Panc1 (cell line): ENCODE results near the gene LSM12. TPM values are rescaled to one million over a fixed set of nuclear protein-coding genes. Genes with fewer than 3 reads are reported as not detected.

Experiments used
- ATAC-seq: fragments of 200-7000 bp; cut with Tn5 transposase; 2 replicates; pipeline ENCODE4 v1.9.1; 2020; ENCODE audit warnings: mild to moderate bottlenecking, moderate library complexity
- BruUV-seq: library from RNA; stranded (reverse); fragments of 400-500 nt; replicated peaks from 2 replicates; lab custom pipeline; 2021; lab: Mats Ljungman, UMichigan
- CTCF ChIA-PET: fragments of 300-600 bp; sonication (Branson Sonifier 250); formaldehyde crosslinking; loops from one replicate; lab custom pipeline; 2022; ENCODE audit warnings: antibody characterized with exemption; lab: Charles Lee
- POLR2A ChIA-PET: fragments of 300-600 bp; sonication (Branson Sonifier 250); formaldehyde crosslinking; loops from one replicate; lab custom pipeline; 2022; ENCODE audit warnings: antibody characterized with exemption; lab: Charles Lee
- DNase-seq: peaks from one replicate; pipeline ENCODE4 v3.0.0-alpha.2; 2010; ENCODE audit warnings: low read depth, low spot score
- H3K27ac ChIP-seq: 2 replicates; pipeline ENCODE4 v1.5.1; 2011; ENCODE audit warnings: mild to moderate bottlenecking, low read length, inconsistent platforms
- H3K27me3 ChIP-seq: fragments of 200-500 bp; sonication (Bioruptor generic); 2 replicates; pipeline ENCODE4 v1.6.0; 2014; ENCODE audit warnings: low read length, inconsistent platforms; ENCODE audit not compliant: control insufficient read depth, insufficient read depth
- H3K36me3 ChIP-seq: fragments of 200-500 bp; sonication (Bioruptor generic); 2 replicates; pipeline ENCODE4 v1.5.1; 2014; ENCODE audit warnings: inconsistent platforms, mild to moderate bottlenecking, low read length, moderate library complexity; ENCODE audit not compliant: control insufficient read depth, insufficient read depth
- H3K4me1 ChIP-seq: 2 replicates; pipeline ENCODE4 v1.5.1; 2011; ENCODE audit warnings: inconsistent platforms, mild to moderate bottlenecking, low read length, moderate library complexity; ENCODE audit not compliant: control insufficient read depth, insufficient read depth
- H3K4me3 ChIP-seq, 2 experiments: 2 replicates each; pipeline ENCODE4 v1.5.1; 2011 to 2012; ENCODE audit warnings: low read depth in 2 of 2, low read length in 2 of 2, mild to moderate bottlenecking in 2 of 2, inconsistent platforms in 1 of 2, moderate library complexity in 1 of 2
- H3K9me3 ChIP-seq: fragments of 200-500 bp; sonication (Bioruptor generic); 2 replicates; pipeline ENCODE4 v1.5.1; 2014; ENCODE audit warnings: low read depth, mild to moderate bottlenecking, inconsistent platforms, low read length, moderate library complexity; ENCODE audit not compliant: control insufficient read depth, insufficient read depth
- POLR2AphosphoS5 ChIP-seq: IDR thresholded peaks from 2 replicates; pipeline ENCODE4 v1.6.1; 2012; ENCODE audit warnings: mild to moderate bottlenecking, low read depth, low read length, moderate library complexity
- REST ChIP-seq, 2 experiments: IDR thresholded peaks; 2 replicates each; pipeline ENCODE4 v1.6.1; 2011 to 2012; ENCODE audit warnings: low read depth in 2 of 2, control low read depth in 1 of 2, low read length in 1 of 2, mild to moderate bottlenecking in 1 of 2, moderate library complexity in 1 of 2; ENCODE audit not compliant: insufficient read depth in 1 of 2
- SIN3A ChIP-seq: IDR thresholded peaks from 2 replicates; pipeline ENCODE4 v1.6.1; 2012; ENCODE audit warnings: low read depth, mild to moderate bottlenecking, low read length, moderate library complexity, borderline replicate concordance; ENCODE audit not compliant: insufficient read depth
- TCF7L2 ChIP-seq: IDR thresholded peaks from 2 replicates; pipeline ENCODE4 v1.6.1; 2011; ENCODE audit warnings: mild to moderate bottlenecking, low read depth, low read length, inconsistent platforms
- in situ Hi-C: cut with HindIII; loops from 2 replicates; pipeline ENCODE4 v1.10.0; 2016; ENCODE audit warnings: low sequenced_read_pairs, low pct_unique_long_range_greater_than_20kb
- intact Hi-C: fragments of 100-400 bp; cut with micrococcal nuclease; formaldehyde crosslinking; loops from one replicate; pipeline ENCODE4 v1.10.0; 2022; ENCODE audit not compliant: unreplicated experiment
- total RNA-seq: library from RNA; stranded (reverse); gene quantifications from one replicate; pipeline ENCODE4 v1.2.1, GENCODE V29; 2021; ENCODE audit not compliant: unreplicated experiment
- TF ChIP-seq, protein P1 (sequence below): fragments of 450-650 bp; IDR thresholded peaks from 2 replicates; pipeline ENCODE4 v1.5.1; 2017; ENCODE audit warnings: mild to moderate bottlenecking

LSM12 gene
- total RNA-seq, 1 experiment from 2014 or later: 73.0 TPM

DNA sequence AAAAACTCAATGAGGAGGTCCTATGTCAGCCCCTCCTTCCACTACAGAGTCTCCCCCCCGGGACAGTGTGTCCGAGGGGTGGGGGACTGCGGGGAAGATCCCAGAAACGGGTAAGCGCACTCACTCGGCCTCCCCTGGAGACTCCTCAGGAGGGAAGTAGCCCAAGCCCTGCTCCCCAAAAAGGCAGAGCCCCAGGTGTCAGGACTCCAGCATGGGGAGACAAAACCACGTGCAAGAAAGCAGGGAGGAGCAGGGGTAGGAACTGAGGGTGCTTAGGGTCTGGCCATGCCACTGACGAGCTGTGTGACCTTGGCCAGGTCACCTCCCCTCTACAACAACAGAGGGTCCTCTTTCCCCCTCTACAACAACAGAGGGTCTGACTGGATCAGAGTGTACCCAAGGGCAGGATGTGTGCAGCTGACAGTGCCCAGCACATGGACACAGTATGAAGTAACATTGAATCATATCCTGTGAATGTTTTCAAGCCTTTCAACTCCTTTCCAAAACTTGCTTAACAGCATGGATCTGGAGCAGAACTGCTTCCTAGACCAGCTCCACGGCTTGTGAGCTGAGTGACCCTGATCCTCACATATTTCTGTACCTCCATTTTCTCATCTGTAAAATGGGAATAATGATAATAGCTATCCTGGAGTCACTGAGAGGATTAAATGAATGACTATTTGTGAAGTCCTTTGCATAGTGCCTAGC lies 64.2 kb downstream of the LSM12 start:
- no peaks in the 10 kb centered on the region for H3K27me3 ChIP-seq
- TF ChIP-seq POLR2AphosphoS5 (no peak), REST (IDR thresholded peaks at IDR 0.05; ENCODE audit: insufficient read depth in 1 of 2, low read depth in 2 of 2, low read length in 1 of 2) (no peak)
- no TSS peak for BruUV-seq
- no peak overlapping the region for H3K4me3 ChIP-seq
- H3K4me1 ChIP-seq: no peaks in the 10 kb centered on the region; the same call in 1 of the 2 replicates
- ATAC-seq (no peak), DNase-seq (no peak)
- intact Hi-C loops (no loop called here), in situ Hi-C loops (no loop called here)
- no peak overlapping the region for H3K27ac ChIP-seq
- ChIA-PET POLR2A (no interaction called here), CTCF (no interaction called here)
- no peaks in the 10 kb centered on the region for H3K9me3 ChIP-seq
- H3K36me3 ChIP-seq: no peaks in the 10 kb centered on the region; the same call in 1 of the 2 replicates

GRCh38 chr17:44001461-44001920 lies 65.0 kb downstream of the LSM12 start:
- no TSS peak for BruUV-seq
- no peaks in the 10 kb centered on the region; the same call in 1 of the 2 replicates for H3K4me1 ChIP-seq
- CTCF ChIA-PET: no interaction called here
- H3K36me3 ChIP-seq: no peaks in the 10 kb centered on the region; the same call in 1 of the 2 replicates
- POLR2A ChIA-PET: no interaction called here
- ATAC-seq (no peak), DNase-seq (no peak)
- in situ Hi-C loops (no loop called here), intact Hi-C loops (no loop called here)
- no peak for TF ChIP-seq SIN3A
- TF ChIP-seq REST (IDR thresholded peaks at IDR 0.05; ENCODE audit: insufficient read depth in 1 of 2, low read depth in 2 of 2, low read length in 1 of 2): no peak
- TF ChIP-seq, protein P1, sequence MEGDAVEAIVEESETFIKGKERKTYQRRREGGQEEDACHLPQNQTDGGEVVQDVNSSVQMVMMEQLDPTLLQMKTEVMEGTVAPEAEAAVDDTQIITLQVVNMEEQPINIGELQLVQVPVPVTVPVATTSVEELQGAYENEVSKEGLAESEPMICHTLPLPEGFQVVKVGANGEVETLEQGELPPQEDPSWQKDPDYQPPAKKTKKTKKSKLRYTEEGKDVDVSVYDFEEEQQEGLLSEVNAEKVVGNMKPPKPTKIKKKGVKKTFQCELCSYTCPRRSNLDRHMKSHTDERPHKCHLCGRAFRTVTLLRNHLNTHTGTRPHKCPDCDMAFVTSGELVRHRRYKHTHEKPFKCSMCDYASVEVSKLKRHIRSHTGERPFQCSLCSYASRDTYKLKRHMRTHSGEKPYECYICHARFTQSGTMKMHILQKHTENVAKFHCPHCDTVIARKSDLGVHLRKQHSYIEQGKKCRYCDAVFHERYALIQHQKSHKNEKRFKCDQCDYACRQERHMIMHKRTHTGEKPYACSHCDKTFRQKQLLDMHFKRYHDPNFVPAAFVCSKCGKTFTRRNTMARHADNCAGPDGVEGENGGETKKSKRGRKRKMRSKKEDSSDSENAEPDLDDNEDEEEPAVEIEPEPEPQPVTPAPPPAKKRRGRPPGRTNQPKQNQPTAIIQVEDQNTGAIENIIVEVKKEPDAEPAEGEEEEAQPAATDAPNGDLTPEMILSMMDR: no peak
- no peak for TF ChIP-seq POLR2AphosphoS5
- TF ChIP-seq TCF7L2: no peak
- no peaks in the 10 kb centered on the region for H3K9me3 ChIP-seq
- H3K27me3 ChIP-seq: no peaks in the 10 kb centered on the region
- no peak overlapping the region for H3K27ac ChIP-seq
- no peak overlapping the region for H3K4me3 ChIP-seq
